Measurements from ENCODE around the gene FRG2. TPM values are rescaled to one million over a fixed set of nuclear protein-coding genes. Genes with fewer than 3 reads are reported as not detected.
"Not testable (repeated sequence)": the region's sequence is repeated elsewhere in the genome, so short reads cannot be mapped to it uniquely, and the experiment has no call there.

The FRG2 gene
- total RNA-seq, 1 donor from 2014 or later: not detected

- peaks cover 4% of the 10 kb centered on the region for H3K36me3 Mint-ChIP-seq (ENCODE audit: low read depth)
- H3K27ac Mint-ChIP-seq (ENCODE audit: unreplicated experiment): no peak overlapping the region
- H3K4me3 Mint-ChIP-seq: no peak overlapping the region
- TF ChIP-seq, protein P1, sequence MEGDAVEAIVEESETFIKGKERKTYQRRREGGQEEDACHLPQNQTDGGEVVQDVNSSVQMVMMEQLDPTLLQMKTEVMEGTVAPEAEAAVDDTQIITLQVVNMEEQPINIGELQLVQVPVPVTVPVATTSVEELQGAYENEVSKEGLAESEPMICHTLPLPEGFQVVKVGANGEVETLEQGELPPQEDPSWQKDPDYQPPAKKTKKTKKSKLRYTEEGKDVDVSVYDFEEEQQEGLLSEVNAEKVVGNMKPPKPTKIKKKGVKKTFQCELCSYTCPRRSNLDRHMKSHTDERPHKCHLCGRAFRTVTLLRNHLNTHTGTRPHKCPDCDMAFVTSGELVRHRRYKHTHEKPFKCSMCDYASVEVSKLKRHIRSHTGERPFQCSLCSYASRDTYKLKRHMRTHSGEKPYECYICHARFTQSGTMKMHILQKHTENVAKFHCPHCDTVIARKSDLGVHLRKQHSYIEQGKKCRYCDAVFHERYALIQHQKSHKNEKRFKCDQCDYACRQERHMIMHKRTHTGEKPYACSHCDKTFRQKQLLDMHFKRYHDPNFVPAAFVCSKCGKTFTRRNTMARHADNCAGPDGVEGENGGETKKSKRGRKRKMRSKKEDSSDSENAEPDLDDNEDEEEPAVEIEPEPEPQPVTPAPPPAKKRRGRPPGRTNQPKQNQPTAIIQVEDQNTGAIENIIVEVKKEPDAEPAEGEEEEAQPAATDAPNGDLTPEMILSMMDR (conservative IDR thresholded peaks at IDR 0.05): no peak
- peaks cover 9% of the 10 kb centered on the region for H3K9me3 Mint-ChIP-seq
- H3K27me3 Mint-ChIP-seq (ENCODE audit: low read depth): no peaks in the 10 kb centered on the region
- no peaks in the 10 kb centered on the region for H3K4me1 Mint-ChIP-seq
- DNase-seq (ENCODE audit: low read depth, low spot score): no peak
These were observed 45.1 kb downstream of the FRG2 start for GRCh38 chr4:189981970-189982369.

DNA sequence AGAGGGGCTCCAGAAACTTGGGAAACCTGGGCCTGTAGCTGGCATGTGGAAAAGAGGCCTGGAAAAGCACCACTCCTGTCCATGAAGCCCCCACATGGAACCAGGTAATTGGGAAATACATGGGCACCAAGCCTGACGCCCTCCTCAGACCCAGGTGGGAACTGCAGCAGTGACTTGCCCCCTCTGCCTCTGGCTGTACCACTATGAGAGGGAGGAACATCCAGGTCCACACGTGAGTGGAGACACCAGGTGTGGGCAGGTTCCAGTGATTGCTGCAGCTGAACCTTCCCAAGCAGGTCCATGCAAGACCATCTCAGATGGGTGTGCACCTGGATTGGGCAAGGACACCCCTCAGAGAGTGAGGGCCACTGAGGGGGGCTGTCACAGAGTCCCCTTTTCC lies 46.8 kb downstream of the FRG2 start:
- H3K9me3 Mint-ChIP-seq; DNase-seq (ENCODE audit: low read depth, low spot score); H3K27me3 Mint-ChIP-seq (ENCODE audit: low read depth); H3K27ac Mint-ChIP-seq (ENCODE audit: unreplicated experiment); H3K36me3 Mint-ChIP-seq (ENCODE audit: low read depth); H3K4me3 Mint-ChIP-seq; H3K4me1 Mint-ChIP-seq: not testable (repeated sequence)

- no peaks in the 10 kb centered on the region for H3K9me3 Mint-ChIP-seq
These were observed 47.6 kb downstream of the FRG2 start for GRCh38 chr4:189979196-189980047.

More at GRCh38 chr4:189979196-189980047, 47.6 kb downstream of the FRG2 start:
- Mint-ChIP-seq H3K36me3 (ENCODE audit: low read depth) (no peaks in the 10 kb centered on the region), H3K4me1 (no peaks in the 10 kb centered on the region), H3K27me3 (ENCODE audit: low read depth) (no peaks in the 10 kb centered on the region), H3K4me3 (no peak overlapping the region), H3K27ac (ENCODE audit: unreplicated experiment) (no peak overlapping the region)
- no peak for DNase-seq (ENCODE audit: low read depth, low spot score)
- TF ChIP-seq, protein P1 (conservative IDR thresholded peaks at IDR 0.05): no peak

Other genes starting within 250 kb of the FRG2 start
- 41.5 and 45.2 TPM in 2 replicates for gene FRG1, start 86.4 kb downstream of the FRG2 start, total RNA-seq
- not detected in 2 replicates for gene DBET, start 37.2 kb upstream of the FRG2 start, total RNA-seq
- not detected in 2 replicates for gene DUX4, start 146.5 kb upstream of the FRG2 start, total RNA-seq

Measured in neural crest cell (in vitro differentiated cells).